Measurements from ENCODE around the gene SMOC2. TPM values are rescaled to one million over a fixed set of nuclear protein-coding genes. Genes with fewer than 3 reads are reported as not detected.

Gene SMOC2
- total and polyA plus RNA-seq, 12 donors: 6.6 to 39.1 (median 17.6) TPM

DNA sequence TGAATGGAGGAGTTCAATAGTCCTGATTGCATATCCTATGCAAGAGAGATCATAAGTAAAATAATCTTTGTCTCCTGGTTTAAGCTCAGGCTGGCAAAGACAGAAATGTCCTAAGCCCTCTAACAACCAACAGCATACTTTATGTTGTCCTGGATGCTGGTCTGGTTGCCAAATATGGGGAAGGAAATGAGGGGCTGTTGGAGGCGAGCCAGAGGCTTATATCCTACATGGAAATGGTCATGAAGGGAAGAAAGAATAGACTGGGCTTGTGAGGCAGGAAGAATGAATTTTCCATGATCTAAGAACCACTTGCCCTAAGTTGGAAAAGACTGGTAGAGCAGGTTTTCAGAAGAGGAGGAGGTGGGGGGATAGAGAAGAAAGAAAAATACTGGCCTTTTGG lies 237.1 kb downstream of the SMOC2 start:
- Histone ChIP-seq H3K27me3 (peaks cover 0 to 3% (median 0%) of the 10 kb centered on the region in 7 donors), H3K36me3 (no peaks in the 10 kb centered on the region), H3K4me1 (no peaks in the 10 kb centered on the region), H3K27ac (no peak overlapping the region), H3K9me3 (no peaks in the 10 kb centered on the region), H3K4me3 (no peak overlapping the region)
- 40 to 57% methylated on average over 1 of the region's 1 CpG for WGBS, 2 donors
- ATAC-seq (no peak), DNase-seq (no peak)
- intact Hi-C loops (cut with DNase I): no loop called here
- TF ChIP-seq, protein P1, sequence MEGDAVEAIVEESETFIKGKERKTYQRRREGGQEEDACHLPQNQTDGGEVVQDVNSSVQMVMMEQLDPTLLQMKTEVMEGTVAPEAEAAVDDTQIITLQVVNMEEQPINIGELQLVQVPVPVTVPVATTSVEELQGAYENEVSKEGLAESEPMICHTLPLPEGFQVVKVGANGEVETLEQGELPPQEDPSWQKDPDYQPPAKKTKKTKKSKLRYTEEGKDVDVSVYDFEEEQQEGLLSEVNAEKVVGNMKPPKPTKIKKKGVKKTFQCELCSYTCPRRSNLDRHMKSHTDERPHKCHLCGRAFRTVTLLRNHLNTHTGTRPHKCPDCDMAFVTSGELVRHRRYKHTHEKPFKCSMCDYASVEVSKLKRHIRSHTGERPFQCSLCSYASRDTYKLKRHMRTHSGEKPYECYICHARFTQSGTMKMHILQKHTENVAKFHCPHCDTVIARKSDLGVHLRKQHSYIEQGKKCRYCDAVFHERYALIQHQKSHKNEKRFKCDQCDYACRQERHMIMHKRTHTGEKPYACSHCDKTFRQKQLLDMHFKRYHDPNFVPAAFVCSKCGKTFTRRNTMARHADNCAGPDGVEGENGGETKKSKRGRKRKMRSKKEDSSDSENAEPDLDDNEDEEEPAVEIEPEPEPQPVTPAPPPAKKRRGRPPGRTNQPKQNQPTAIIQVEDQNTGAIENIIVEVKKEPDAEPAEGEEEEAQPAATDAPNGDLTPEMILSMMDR (IDR thresholded peaks at IDR 0.05): no peak

DNA sequence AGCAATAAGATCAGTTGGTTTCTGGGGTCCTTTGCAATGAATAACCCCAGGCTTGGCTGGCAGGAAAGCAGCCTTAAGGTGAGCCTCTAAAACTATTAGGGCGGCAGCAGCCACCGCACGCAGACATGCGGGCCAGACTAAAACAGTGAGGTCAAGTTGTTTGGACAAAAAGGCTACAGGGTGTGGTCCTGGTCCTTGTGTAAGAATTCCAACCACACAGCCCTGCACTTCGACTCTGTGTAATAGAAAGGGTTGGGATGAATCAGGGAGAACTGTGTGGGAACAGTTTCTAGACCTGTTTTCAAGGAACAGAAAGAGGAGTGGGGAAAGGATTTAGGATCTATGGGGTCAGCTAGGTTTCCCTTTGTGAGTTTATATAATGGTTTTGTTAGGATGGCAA lies 237.6 kb downstream of the SMOC2 start:
- intact Hi-C loops (cut with DNase I): no loop called here

DNA sequence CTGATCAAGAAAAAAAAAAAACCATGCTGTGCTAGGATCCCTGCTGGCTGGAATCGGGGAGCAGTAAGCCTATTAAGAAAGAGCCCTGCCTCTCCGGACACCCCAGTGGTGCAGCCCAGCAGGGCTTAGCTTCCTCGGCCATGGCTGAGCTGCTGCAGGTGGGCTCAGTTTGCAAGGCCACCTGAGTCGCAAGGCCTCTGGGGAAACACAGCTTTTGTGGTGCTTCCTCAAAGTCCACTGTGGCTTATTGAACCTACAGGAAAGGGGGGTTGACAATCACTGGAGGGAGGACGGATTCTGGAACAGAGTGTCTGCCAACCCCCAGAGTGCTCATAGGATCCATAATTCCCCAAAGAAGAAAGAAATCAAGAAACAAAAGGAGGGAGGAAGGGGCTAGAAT lies 240.8 kb downstream of the SMOC2 start:
- peaks cover 0 to 17% (median 5%) of the 10 kb centered on the region in 7 donors for H3K27me3 ChIP-seq
- H3K9me3 ChIP-seq: no peaks in the 10 kb centered on the region
- H3K4me1 ChIP-seq: no peaks in the 10 kb centered on the region
- no peak overlapping the region for H3K4me3 ChIP-seq
- intact Hi-C loops (cut with DNase I): no loop called here
- 85 to 94% methylated on average over 5 of the region's 5 CpGs for WGBS, 2 donors
- ATAC-seq (no peak), DNase-seq (no peak)
- TF ChIP-seq, protein P1 (IDR thresholded peaks at IDR 0.05): no peak
- no peaks in the 10 kb centered on the region for H3K36me3 ChIP-seq
- H3K27ac ChIP-seq: no peak overlapping the region

More for the DNA sequence above, 237.6 kb downstream of the SMOC2 start:
- Histone ChIP-seq H3K4me3 (no peak overlapping the region), H3K4me1 (no peaks in the 10 kb centered on the region), H3K9me3 (no peaks in the 10 kb centered on the region), H3K27me3 (peaks cover 0 to 3% (median 0%) of the 10 kb centered on the region in 7 donors), H3K36me3 (no peaks in the 10 kb centered on the region), H3K27ac (no peak overlapping the region)
- ATAC-seq (no peak), DNase-seq (no peak)
- WGBS, 2 donors: 59 to 67% methylated on average over 5 of the region's 5 CpGs
- TF ChIP-seq, protein P1 (IDR thresholded peaks at IDR 0.05): no peak

DNA sequence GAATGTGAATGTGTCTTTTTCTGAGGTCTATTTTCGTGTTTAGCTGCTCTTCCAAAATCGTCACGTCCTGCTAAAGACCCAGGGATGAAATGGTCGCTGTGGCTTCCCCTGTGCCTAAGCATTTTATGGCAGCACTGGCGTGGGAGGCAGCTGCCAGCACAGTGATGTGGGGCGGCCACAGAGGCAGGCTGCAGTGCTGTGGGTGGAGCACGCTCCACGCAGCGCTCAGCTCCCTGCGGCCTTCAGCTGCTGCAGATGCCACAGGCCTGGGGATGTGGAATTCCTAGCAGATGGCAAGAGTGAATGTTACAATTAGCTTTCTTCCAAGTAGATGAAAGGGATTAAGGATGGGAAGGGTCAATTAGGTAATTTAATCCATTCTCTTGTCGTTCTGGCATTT lies 242.6 kb downstream of the SMOC2 start:
- DNase-seq (no peak), ATAC-seq (peak in 1 of 8 donors; percentile 50)
- H3K9me3 ChIP-seq: no peaks in the 10 kb centered on the region
- H3K36me3 ChIP-seq: no peaks in the 10 kb centered on the region
- H3K4me3 ChIP-seq: no peak overlapping the region
- H3K4me1 ChIP-seq: no peaks in the 10 kb centered on the region
- H3K27me3 ChIP-seq: peaks cover 0 to 20% (median 5%) of the 10 kb centered on the region in 7 donors
- 55 to 60% methylated on average over 11 of the region's 11 CpGs for WGBS, 2 donors
- TF ChIP-seq, protein P1 (IDR thresholded peaks at IDR 0.05): no peak
- H3K27ac ChIP-seq: no peak overlapping the region
- intact Hi-C loops (cut with DNase I): no loop called here
